Measurements from ENCODE around the gene DCAF10. TPM values are rescaled to one million over a fixed set of nuclear protein-coding genes. Genes with fewer than 3 reads are reported as not detected.

Gene DCAF10
- total and polyA plus RNA-seq, 2 of the 13 experiments (the other 11 are each of a cell fraction or from before 2014, with no cell fraction given): 9.2 to 20.3 TPM

- TF ChIP-seq, protein P1, sequence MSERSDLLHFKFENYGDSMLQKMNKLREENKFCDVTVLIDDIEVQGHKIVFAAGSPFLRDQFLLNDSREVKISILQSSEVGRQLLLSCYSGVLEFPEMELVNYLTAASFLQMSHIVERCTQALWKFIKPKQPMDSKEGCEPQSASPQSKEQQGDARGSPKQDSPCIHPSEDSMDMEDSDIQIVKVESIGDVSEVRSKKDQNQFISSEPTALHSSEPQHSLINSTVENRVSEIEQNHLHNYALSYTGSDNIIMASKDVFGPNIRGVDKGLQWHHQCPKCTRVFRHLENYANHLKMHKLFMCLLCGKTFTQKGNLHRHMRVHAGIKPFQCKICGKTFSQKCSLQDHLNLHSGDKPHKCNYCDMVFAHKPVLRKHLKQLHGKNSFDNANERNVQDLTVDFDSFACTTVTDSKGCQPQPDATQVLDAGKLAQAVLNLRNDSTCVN (CRISPR knock-in tag; IDR thresholded peaks at IDR 0.05; ENCODE audit: borderline replicate concordance): peak; percentile 86; the same call in 1 of the 2 replicates
- TF ChIP-seq CTCF (CRISPR knock-in tag; IDR thresholded peaks at IDR 0.05) (peak; percentile 55), ZNF24 (IDR thresholded peaks at IDR 0.05) (peak; percentile 84; the same call in 1 of the 2 replicates), IRF2 (CRISPR knock-in tag; IDR thresholded peaks at IDR 0.05) (peak; percentile 97), PHF5A (CRISPR knock-in tag; IDR thresholded peaks at IDR 0.05; ENCODE audit: low read depth, unreplicated experiment) (peak; percentile 93), RNF2 (conservative IDR thresholded peaks at IDR 0.05; ENCODE audit: low read depth) (no peak), FOXC1 (CRISPR knock-in tag; IDR thresholded peaks at IDR 0.05; ENCODE audit: borderline replicate concordance) (peak; percentile 98), JUN (CRISPR knock-in tag; IDR thresholded peaks at IDR 0.05) (0 out of 2 replicates have a peak, but pooled peaks have one; percentile 5), MAF1 (CRISPR knock-in tag; IDR thresholded peaks at IDR 0.05; ENCODE audit: borderline replicate concordance) (peak; percentile 94), CEBPZ (IDR thresholded peaks at IDR 0.05; ENCODE audit: low read length) (no peak), ZNF30 (CRISPR knock-in tag; IDR thresholded peaks at IDR 0.05) (no peak), CREM (IDR thresholded peaks at IDR 0.05) (peak; percentile 44; the same call in 1 of the 2 replicates), CREM (CRISPR knock-in tag; IDR thresholded peaks at IDR 0.05) (no peak; the same call in 1 of the 2 replicates), MXD4 (CRISPR knock-in tag; IDR thresholded peaks at IDR 0.05) (peak; percentile 82; the same call in 1 of the 2 replicates), ZFP1 (CRISPR knock-in tag; IDR thresholded peaks at IDR 0.05) (peak; percentile 91), HNRNPK (IDR thresholded peaks at IDR 0.05; ENCODE audit: low read depth, low read length, poor library complexity, severe bottlenecking) (peak; percentile 87), SRY (CRISPR knock-in tag; IDR thresholded peaks at IDR 0.05) (no peak), ZBTB7A (CRISPR knock-in tag; IDR thresholded peaks at IDR 0.05) (peak; percentile 20; the same call in 1 of the 2 replicates)
- TF ChIP-seq, protein P2, sequence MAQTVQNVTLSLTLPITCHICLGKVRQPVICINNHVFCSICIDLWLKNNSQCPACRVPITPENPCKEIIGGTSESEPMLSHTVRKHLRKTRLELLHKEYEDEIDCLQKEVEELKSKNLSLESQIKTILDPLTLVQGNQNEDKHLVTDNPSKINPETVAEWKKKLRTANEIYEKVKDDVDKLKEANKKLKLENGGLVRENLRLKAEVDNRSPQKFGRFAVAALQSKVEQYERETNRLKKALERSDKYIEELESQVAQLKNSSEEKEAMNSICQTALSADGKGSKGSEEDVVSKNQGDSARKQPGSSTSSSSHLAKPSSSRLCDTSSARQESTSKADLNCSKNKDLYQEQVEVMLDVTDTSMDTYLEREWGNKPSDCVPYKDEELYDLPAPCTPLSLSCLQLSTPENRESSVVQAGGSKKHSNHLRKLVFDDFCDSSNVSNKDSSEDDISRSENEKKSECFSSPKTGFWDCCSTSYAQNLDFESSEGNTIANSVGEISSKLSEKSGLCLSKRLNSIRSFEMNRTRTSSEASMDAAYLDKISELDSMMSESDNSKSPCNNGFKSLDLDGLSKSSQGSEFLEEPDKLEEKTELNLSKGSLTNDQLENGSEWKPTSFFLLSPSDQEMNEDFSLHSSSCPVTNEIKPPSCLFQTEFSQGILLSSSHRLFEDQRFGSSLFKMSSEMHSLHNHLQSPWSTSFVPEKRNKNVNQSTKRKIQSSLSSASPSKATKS (CRISPR knock-in tag; IDR thresholded peaks at IDR 0.05): no peak
- TF ChIP-seq, protein P3, sequence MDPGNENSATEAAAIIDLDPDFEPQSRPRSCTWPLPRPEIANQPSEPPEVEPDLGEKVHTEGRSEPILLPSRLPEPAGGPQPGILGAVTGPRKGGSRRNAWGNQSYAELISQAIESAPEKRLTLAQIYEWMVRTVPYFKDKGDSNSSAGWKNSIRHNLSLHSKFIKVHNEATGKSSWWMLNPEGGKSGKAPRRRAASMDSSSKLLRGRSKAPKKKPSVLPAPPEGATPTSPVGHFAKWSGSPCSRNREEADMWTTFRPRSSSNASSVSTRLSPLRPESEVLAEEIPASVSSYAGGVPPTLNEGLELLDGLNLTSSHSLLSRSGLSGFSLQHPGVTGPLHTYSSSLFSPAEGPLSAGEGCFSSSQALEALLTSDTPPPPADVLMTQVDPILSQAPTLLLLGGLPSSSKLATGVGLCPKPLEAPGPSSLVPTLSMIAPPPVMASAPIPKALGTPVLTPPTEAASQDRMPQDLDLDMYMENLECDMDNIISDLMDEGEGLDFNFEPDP (CRISPR knock-in tag; conservative IDR thresholded peaks at IDR 0.05): no peak
Observed at GRCh38 chr9:37800631-37801286, at the start of gene DCAF10 (continued).

All from HepG2 (cell line).